ENCODE results near the gene WRAP73.

WRAP73 gene

GRCh38 chr1:3642919-3643675, 6.8 kb downstream of the WRAP73 start:
- Histone ChIP-seq H3K4me1 (ENCODE audit: control insufficient read depth, insufficient read depth, low read length) (no peaks in the 10 kb centered on the region), H3K27me3 (ENCODE audit: control insufficient read depth, insufficient read depth, low read length) (no peaks in the 10 kb centered on the region), H3K27ac (ENCODE audit: low read depth, low read length) (no peak overlapping the region), H3K9me3 (ENCODE audit: control insufficient read depth, insufficient read depth, low read length) (no peaks in the 10 kb centered on the region), H3K9ac (ENCODE audit: low read depth, low read length) (no peak overlapping the region), H3K4me3 (ENCODE audit: low read depth, low read length) (no peak overlapping the region), H3K36me3 (ENCODE audit: control insufficient read depth, insufficient read depth, low read length) (peaks cover 60% of the 10 kb centered on the region)

GRCh38 chr1:3641816-3642215, 8.1 kb downstream of the WRAP73 start:
- no peaks in the 10 kb centered on the region for H3K9me3 ChIP-seq (ENCODE audit: control insufficient read depth, insufficient read depth, low read length)
- H3K9ac ChIP-seq (ENCODE audit: low read depth, low read length), result no peak overlapping the region
- H3K27me3 ChIP-seq (ENCODE audit: control insufficient read depth, insufficient read depth, low read length), result no peaks in the 10 kb centered on the region
- peaks cover 59% of the 10 kb centered on the region for H3K36me3 ChIP-seq (ENCODE audit: control insufficient read depth, insufficient read depth, low read length)
- H3K4me1 ChIP-seq (ENCODE audit: control insufficient read depth, insufficient read depth, low read length), result no peaks in the 10 kb centered on the region
- no peak overlapping the region for H3K4me3 ChIP-seq (ENCODE audit: low read depth, low read length)
- no peak overlapping the region for H3K27ac ChIP-seq (ENCODE audit: low read depth, low read length)

GRCh38 chr1:3641046-3641760, 8.7 kb downstream of the WRAP73 start:
- Histone ChIP-seq H3K9me3 (ENCODE audit: control insufficient read depth, insufficient read depth, low read length) (no peaks in the 10 kb centered on the region), H3K4me3 (ENCODE audit: low read depth, low read length) (no peak overlapping the region), H3K4me1 (ENCODE audit: control insufficient read depth, insufficient read depth, low read length) (no peaks in the 10 kb centered on the region), H3K27me3 (ENCODE audit: control insufficient read depth, insufficient read depth, low read length) (no peaks in the 10 kb centered on the region), H3K27ac (ENCODE audit: low read depth, low read length) (no peak overlapping the region), H3K36me3 (ENCODE audit: control insufficient read depth, insufficient read depth, low read length) (peaks cover 59% of the 10 kb centered on the region), H3K9ac (ENCODE audit: low read depth, low read length) (no peak overlapping the region)

DNA sequence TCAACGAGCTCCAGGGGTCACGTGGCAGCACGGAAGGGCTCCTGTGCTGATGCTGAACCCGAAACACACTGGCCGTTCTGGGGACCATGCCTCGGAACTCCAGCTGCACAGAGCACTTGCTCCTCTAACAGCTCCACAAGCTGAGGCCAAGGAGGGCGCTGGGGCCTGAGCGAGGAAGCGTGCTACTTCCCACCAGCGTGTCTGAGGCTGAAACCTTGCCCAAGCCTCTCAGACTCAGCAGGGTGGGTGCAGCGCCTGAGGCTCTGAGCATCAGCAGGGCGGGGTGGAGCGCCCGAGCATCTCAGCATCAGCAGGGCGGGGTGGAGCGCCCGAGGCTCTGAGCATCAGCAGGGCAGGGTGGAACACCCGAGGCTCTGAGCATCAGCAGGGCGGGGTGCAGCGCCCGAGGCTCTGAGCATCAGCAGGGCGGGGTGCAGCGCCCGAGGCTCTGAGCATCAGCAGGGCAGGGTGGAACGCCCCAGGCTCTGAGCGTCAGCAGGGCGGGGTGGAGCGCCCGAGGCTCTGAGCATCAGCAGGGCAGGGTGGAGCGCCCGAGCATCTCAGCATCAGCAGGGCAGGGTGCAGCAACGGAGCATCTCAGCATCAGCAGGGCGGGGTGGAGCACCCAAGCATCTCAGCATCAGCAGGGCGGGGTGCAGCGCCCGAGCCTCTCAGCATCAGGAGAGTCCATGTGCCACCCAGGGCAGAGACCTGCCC, 9.6 kb downstream of the WRAP73 start:
- Histone ChIP-seq H3K9ac (ENCODE audit: low read depth, low read length) (no peak overlapping the region), H3K27me3 (ENCODE audit: control insufficient read depth, insufficient read depth, low read length) (no peaks in the 10 kb centered on the region), H3K4me3 (ENCODE audit: low read depth, low read length) (no peak overlapping the region), H3K36me3 (ENCODE audit: control insufficient read depth, insufficient read depth, low read length) (peaks cover 60% of the 10 kb centered on the region), H3K4me1 (ENCODE audit: control insufficient read depth, insufficient read depth, low read length) (no peaks in the 10 kb centered on the region), H3K9me3 (ENCODE audit: control insufficient read depth, insufficient read depth, low read length) (no peaks in the 10 kb centered on the region), H3K27ac (ENCODE audit: low read depth, low read length) (no peak overlapping the region)

- Histone ChIP-seq H3K4me1 (ENCODE audit: control insufficient read depth, insufficient read depth, low read length) (no peaks in the 10 kb centered on the region), H3K27ac (ENCODE audit: low read depth, low read length) (no peak overlapping the region), H3K9me3 (ENCODE audit: control insufficient read depth, insufficient read depth, low read length) (no peaks in the 10 kb centered on the region), H3K4me3 (ENCODE audit: low read depth, low read length) (no peak overlapping the region), H3K9ac (ENCODE audit: low read depth, low read length) (no peak overlapping the region), H3K36me3 (ENCODE audit: control insufficient read depth, insufficient read depth, low read length) (peaks cover 64% of the 10 kb centered on the region), H3K27me3 (ENCODE audit: control insufficient read depth, insufficient read depth, low read length) (no peaks in the 10 kb centered on the region)
These were observed 10.4 kb downstream of the WRAP73 start for GRCh38 chr1:3639397-3639911.

GRCh38 chr1:3638676-3639075, 11.2 kb downstream of the WRAP73 start:
- no peak overlapping the region for H3K27ac ChIP-seq (ENCODE audit: low read depth, low read length)
- H3K9ac ChIP-seq (ENCODE audit: low read depth, low read length), result no peak overlapping the region
- H3K36me3 ChIP-seq (ENCODE audit: control insufficient read depth, insufficient read depth, low read length), result peaks cover 69% of the 10 kb centered on the region

DNA sequence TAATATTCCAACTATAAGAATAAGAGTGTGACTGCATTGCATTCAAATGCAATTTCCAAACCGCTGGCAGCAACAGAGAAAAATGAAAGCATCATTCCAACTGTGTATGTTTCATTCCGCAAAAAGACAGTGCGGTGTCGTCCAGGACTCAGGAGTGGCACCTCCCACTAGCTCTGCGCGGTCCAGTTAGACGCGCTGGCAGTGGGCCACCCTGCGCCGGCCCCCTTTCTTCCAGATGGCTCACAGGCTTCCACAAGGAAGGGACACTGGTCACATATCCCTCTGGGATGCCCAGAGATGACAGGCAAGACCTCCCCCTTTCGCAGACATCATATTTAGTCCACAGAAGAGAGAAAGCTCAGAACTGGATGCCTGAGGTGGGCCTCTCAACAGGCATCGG, 11.9 kb downstream of the WRAP73 start:
- Histone ChIP-seq H3K9ac (ENCODE audit: low read depth, low read length) (no peak overlapping the region), H3K36me3 (ENCODE audit: control insufficient read depth, insufficient read depth, low read length) (peaks cover 74% of the 10 kb centered on the region), H3K27ac (ENCODE audit: low read depth, low read length) (no peak overlapping the region), H3K4me1 (ENCODE audit: control insufficient read depth, insufficient read depth, low read length) (no peaks in the 10 kb centered on the region), H3K4me3 (ENCODE audit: low read depth, low read length) (no peak overlapping the region), H3K27me3 (ENCODE audit: control insufficient read depth, insufficient read depth, low read length) (no peaks in the 10 kb centered on the region), H3K9me3 (ENCODE audit: control insufficient read depth, insufficient read depth, low read length) (no peaks in the 10 kb centered on the region)

More at GRCh38 chr1:3638676-3639075, 11.2 kb downstream of the WRAP73 start:
- no peaks in the 10 kb centered on the region for H3K9me3 ChIP-seq (ENCODE audit: control insufficient read depth, insufficient read depth, low read length)
- no peaks in the 10 kb centered on the region for H3K4me1 ChIP-seq (ENCODE audit: control insufficient read depth, insufficient read depth, low read length)
- no peaks in the 10 kb centered on the region for H3K27me3 ChIP-seq (ENCODE audit: control insufficient read depth, insufficient read depth, low read length)
- no peak overlapping the region for H3K4me3 ChIP-seq (ENCODE audit: low read depth, low read length)

GRCh38 chr1:3636531-3636930, 13.4 kb downstream of the WRAP73 start:
- H3K36me3 ChIP-seq (ENCODE audit: control insufficient read depth, insufficient read depth, low read length), result peaks cover 84% of the 10 kb centered on the region
- no peak overlapping the region for H3K27ac ChIP-seq (ENCODE audit: low read depth, low read length)
- no peaks in the 10 kb centered on the region for H3K27me3 ChIP-seq (ENCODE audit: control insufficient read depth, insufficient read depth, low read length)
- H3K9ac ChIP-seq (ENCODE audit: low read depth, low read length), result no peak overlapping the region
- H3K9me3 ChIP-seq (ENCODE audit: control insufficient read depth, insufficient read depth, low read length), result no peaks in the 10 kb centered on the region
- no peak overlapping the region for H3K4me3 ChIP-seq (ENCODE audit: low read depth, low read length)
- H3K4me1 ChIP-seq (ENCODE audit: control insufficient read depth, insufficient read depth, low read length), result no peaks in the 10 kb centered on the region; the same call in 1 of the 2 replicates

- peaks cover 83% of the 10 kb centered on the region for H3K36me3 ChIP-seq (ENCODE audit: control insufficient read depth, insufficient read depth, low read length)
- no peak overlapping the region for H3K4me3 ChIP-seq (ENCODE audit: low read depth, low read length)
- H3K27ac ChIP-seq (ENCODE audit: low read depth, low read length), result no peak overlapping the region
- H3K27me3 ChIP-seq (ENCODE audit: control insufficient read depth, insufficient read depth, low read length), result no peaks in the 10 kb centered on the region
- no peak overlapping the region for H3K9ac ChIP-seq (ENCODE audit: low read depth, low read length)
- H3K4me1 ChIP-seq (ENCODE audit: control insufficient read depth, insufficient read depth, low read length), result no peaks in the 10 kb centered on the region; the same call in 1 of the 2 replicates
- no peaks in the 10 kb centered on the region for H3K9me3 ChIP-seq (ENCODE audit: control insufficient read depth, insufficient read depth, low read length)
These were observed 13.8 kb downstream of the WRAP73 start for GRCh38 chr1:3636080-3636479.

GRCh38 chr1:3634059-3634800, 15.7 kb downstream of the WRAP73 start:
- Histone ChIP-seq H3K4me1 (ENCODE audit: control insufficient read depth, insufficient read depth, low read length) (no peaks in the 10 kb centered on the region; the same call in 1 of the 2 replicates), H3K9me3 (ENCODE audit: control insufficient read depth, insufficient read depth, low read length) (no peaks in the 10 kb centered on the region), H3K36me3 (ENCODE audit: control insufficient read depth, insufficient read depth, low read length) (peaks cover 94% of the 10 kb centered on the region), H3K27ac (ENCODE audit: low read depth, low read length) (no peak overlapping the region), H3K4me3 (ENCODE audit: low read depth, low read length) (no peak overlapping the region), H3K27me3 (ENCODE audit: control insufficient read depth, insufficient read depth, low read length) (no peaks in the 10 kb centered on the region), H3K9ac (ENCODE audit: low read depth, low read length) (no peak overlapping the region; the same call in 1 of the 2 replicates)
